OCI-LY3 (cell line): ENCODE data around the gene LSM14A.
A peak's percentile ranks its signal among the peaks of the same experiment; 100 is the strongest.

Experiments
- H2AFZ ChIP-seq: fragments of 200-600, 300-600 bp; shearing (Covaris generic); 2 replicates; pipeline ENCODE4 v1.6.0; 2014; ENCODE audit warnings: antibody characterized with exemption, low read depth, low read length
- H3K27ac ChIP-seq: fragments of 200-600, 300-600 bp; sonication (generic); 2 replicates; pipeline ENCODE4 v1.5.1; 2014; ENCODE audit warnings: mild to moderate bottlenecking, low read length, moderate library complexity, mixed read lengths
- H3K27me3 ChIP-seq: fragments of 200-600, 300-600 bp; sonication (generic); 2 replicates; pipeline ENCODE4 v1.6.1; 2014; ENCODE audit warnings: low read depth, low read length, mixed read lengths
- H3K36me3 ChIP-seq: fragments of 200-600, 300-600 bp; sonication (generic); replicated peaks from 2 replicates; pipeline ENCODE3; 2014; ENCODE audit warnings: low read depth, low read length, mixed read lengths
- H3K4me1 ChIP-seq: fragments of 300-600, 200-600 bp; sonication (generic); 2 replicates; pipeline ENCODE4 v1.6.1; 2014; ENCODE audit warnings: low read length, mixed read lengths
- H3K4me2 ChIP-seq: fragments of 200-600, 300-600 bp; sonication (generic); 2 replicates; pipeline ENCODE4 v1.6.1; 2014; ENCODE audit warnings: low read length, mixed read lengths
- H3K4me3 ChIP-seq: fragments of 300-600, 200-600 bp; sonication (generic); 2 replicates; pipeline ENCODE4 v1.5.1; 2014; ENCODE audit warnings: antibody characterized with exemption, mild to moderate bottlenecking, low read length, moderate library complexity
- H3K79me2 ChIP-seq: fragments of 300-600, 200-600 bp; shearing (Covaris generic); 2 replicates; pipeline ENCODE4 v1.6.1; 2014; ENCODE audit warnings: mild to moderate bottlenecking, low read length, mixed read lengths
- H3K9ac ChIP-seq: fragments of 300-600, 200-600 bp; shearing (Covaris generic); 2 replicates; pipeline ENCODE4 v1.6.0; 2014; ENCODE audit warnings: mild to moderate bottlenecking, low read length, moderate library complexity
- H3K9me3 ChIP-seq: fragments of 200-600, 300-600 bp; shearing (Covaris generic); 2 replicates; pipeline ENCODE4 v1.6.1; 2014; ENCODE audit warnings: low read length, mixed read lengths; ENCODE audit not compliant: insufficient read depth
- H4K20me1 ChIP-seq: fragments of 200-600, 300-600 bp; sonication (generic); 2 replicates; pipeline ENCODE4 v1.6.1; 2016; ENCODE audit warnings: low read length, mixed read lengths; ENCODE audit not compliant: insufficient read depth
- EZH2phosphoT487 ChIP-seq: fragments of 200-600 bp; shearing (Covaris generic); IDR thresholded peaks from 2 replicates; pipeline ENCODE4 v1.6.1; 2018; ENCODE audit warnings: antibody characterized with exemption, mixed run types, low read depth
- TF ChIP-seq, protein P1 (sequence below): fragments of 200-600, 300-600 bp; sonication (generic); IDR thresholded peaks from 2 replicates; pipeline ENCODE4 v1.5.1; 2014; ENCODE audit warnings: antibody characterized with exemption, low read length, low read depth

The LSM14A gene

DNA sequence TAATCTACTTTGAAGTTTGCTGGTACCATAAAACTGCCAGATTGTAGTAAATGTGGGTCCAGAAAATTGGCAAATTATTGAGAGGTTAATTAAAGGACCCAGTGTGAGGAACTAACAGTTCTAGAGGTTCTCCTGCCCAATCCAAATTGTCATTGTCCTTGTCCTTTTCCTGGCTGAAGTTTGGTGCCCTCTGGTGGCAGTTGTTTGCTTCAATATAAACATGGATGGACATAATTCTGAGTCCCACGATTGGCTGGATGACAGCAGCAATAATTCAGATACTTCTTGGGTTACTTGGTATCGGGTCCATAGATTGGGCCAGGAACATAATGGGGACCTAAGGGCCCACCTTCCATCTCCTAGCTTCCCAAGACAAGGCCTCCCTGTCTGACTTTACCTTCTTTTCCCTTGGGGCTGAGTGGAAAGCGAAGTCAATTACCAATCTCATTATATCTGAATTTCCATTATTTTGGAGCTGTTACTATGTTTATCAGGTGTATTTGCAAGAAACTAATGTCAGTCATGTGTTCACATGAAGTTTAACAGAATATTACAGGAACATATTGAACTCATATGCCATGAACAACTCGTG, 48.3 kb downstream of the LSM14A start:
- H4K20me1 ChIP-seq: peaks cover 25% of the 10 kb centered on the region

GRCh38 chr19:34222386-34222785, 50.1 kb downstream of the LSM14A start:
- Histone ChIP-seq H4K20me1 (peaks cover 33% of the 10 kb centered on the region), H3K27me3 (no peaks in the 10 kb centered on the region), H3K36me3 (peaks cover 73% of the 10 kb centered on the region), H3K27ac (no peak overlapping the region), H2AFZ (no peak overlapping the region), H3K9me3 (no peaks in the 10 kb centered on the region), H3K79me2 (peaks cover 32% of the 10 kb centered on the region), H3K9ac (no peak overlapping the region), H3K4me3 (no peak overlapping the region), H3K4me1 (peaks cover 25% of the 10 kb centered on the region), H3K4me2 (no peak overlapping the region)
- no peak for TF ChIP-seq EZH2phosphoT487
- TF ChIP-seq, protein P1, sequence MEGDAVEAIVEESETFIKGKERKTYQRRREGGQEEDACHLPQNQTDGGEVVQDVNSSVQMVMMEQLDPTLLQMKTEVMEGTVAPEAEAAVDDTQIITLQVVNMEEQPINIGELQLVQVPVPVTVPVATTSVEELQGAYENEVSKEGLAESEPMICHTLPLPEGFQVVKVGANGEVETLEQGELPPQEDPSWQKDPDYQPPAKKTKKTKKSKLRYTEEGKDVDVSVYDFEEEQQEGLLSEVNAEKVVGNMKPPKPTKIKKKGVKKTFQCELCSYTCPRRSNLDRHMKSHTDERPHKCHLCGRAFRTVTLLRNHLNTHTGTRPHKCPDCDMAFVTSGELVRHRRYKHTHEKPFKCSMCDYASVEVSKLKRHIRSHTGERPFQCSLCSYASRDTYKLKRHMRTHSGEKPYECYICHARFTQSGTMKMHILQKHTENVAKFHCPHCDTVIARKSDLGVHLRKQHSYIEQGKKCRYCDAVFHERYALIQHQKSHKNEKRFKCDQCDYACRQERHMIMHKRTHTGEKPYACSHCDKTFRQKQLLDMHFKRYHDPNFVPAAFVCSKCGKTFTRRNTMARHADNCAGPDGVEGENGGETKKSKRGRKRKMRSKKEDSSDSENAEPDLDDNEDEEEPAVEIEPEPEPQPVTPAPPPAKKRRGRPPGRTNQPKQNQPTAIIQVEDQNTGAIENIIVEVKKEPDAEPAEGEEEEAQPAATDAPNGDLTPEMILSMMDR: no peak

More for the DNA sequence above, 48.3 kb downstream of the LSM14A start:
- H3K27me3 ChIP-seq: no peaks in the 10 kb centered on the region
- H3K27ac ChIP-seq: no peak overlapping the region
- peaks cover 39% of the 10 kb centered on the region for H3K79me2 ChIP-seq
- no peak overlapping the region for H2AFZ ChIP-seq
- no peak overlapping the region for H3K9ac ChIP-seq
- peaks cover 25% of the 10 kb centered on the region for H3K4me1 ChIP-seq
- no peaks in the 10 kb centered on the region for H3K9me3 ChIP-seq
- H3K4me2 ChIP-seq: no peak overlapping the region
- TF ChIP-seq, protein P1: peak; percentile 83
- no peak for TF ChIP-seq EZH2phosphoT487
- H3K36me3 ChIP-seq: peaks cover 65% of the 10 kb centered on the region
- no peak overlapping the region for H3K4me3 ChIP-seq

DNA sequence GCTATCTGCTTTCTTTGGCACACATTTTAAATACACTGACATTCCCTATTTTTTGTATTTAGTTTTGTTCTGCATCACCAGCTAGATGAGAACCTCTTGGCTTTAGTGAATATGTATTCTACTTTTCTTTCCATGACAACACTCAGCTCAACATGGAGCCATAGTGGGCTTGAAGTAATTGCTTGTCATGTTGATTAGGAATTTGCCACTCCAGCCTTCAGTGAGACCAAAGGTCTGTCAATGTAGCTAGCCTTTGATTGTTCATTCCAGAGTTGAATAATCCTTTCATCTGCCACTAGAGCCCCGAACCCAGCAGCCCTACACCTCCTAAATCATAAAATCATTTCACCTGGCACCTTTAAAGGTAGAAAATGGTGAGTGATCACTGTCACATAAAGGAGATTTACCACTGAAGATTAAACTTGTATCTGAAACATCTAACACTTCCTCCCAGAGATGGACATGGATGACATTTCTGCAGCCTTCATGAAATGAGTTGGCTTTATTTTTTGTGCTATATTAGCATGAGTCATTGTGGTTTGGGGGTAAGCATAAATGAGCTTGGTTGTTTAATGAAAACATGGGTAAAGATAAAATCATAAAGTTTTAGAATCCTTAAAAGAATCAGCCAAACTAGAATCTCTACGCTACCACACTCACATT, 52.8 kb downstream of the LSM14A start:
- Histone ChIP-seq H2AFZ (no peak overlapping the region), H3K27me3 (no peaks in the 10 kb centered on the region), H3K27ac (no peak overlapping the region), H3K4me2 (no peak overlapping the region), H3K4me3 (no peak overlapping the region), H4K20me1 (peaks cover 21% of the 10 kb centered on the region), H3K4me1 (peaks cover 13% of the 10 kb centered on the region), H3K9me3 (no peaks in the 10 kb centered on the region), H3K9ac (no peak overlapping the region), H3K36me3 (peaks cover 82% of the 10 kb centered on the region), H3K79me2 (peaks cover 18% of the 10 kb centered on the region; the same call in 1 of the 2 replicates)
- no peak for TF ChIP-seq EZH2phosphoT487
- TF ChIP-seq, protein P1: no peak

DNA sequence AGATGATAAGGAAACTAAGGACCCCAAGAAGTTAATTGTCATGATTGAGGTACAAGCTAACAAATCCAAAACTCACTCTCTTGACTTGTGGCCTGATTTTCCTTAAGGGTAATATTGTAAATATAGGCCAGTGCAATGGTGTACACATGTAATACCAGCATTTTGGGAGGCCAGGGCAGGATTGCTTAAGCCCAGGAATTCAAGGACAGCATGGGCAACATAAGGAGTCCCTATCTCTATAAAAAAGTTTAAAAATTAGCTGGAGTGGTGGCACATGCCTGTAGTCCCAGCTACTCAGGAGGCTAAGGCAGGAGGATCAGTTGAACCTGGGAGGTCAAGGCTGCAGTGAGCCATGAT, 53.3 kb downstream of the LSM14A start:
- Histone ChIP-seq H3K4me3 (no peak overlapping the region), H3K4me1 (peaks cover 13% of the 10 kb centered on the region), H4K20me1 (peaks cover 21% of the 10 kb centered on the region), H3K27me3 (no peaks in the 10 kb centered on the region), H3K27ac (no peak overlapping the region), H3K9ac (no peak overlapping the region), H3K9me3 (no peaks in the 10 kb centered on the region), H3K79me2 (peaks cover 18% of the 10 kb centered on the region; the same call in 1 of the 2 replicates), H3K4me2 (no peak overlapping the region), H3K36me3 (peaks cover 79% of the 10 kb centered on the region), H2AFZ (no peak overlapping the region)
- TF ChIP-seq, protein P1: no peak
- TF ChIP-seq EZH2phosphoT487: no peak
